ENCODE results near the gene BEND2. TPM values are rescaled to one million over a fixed set of nuclear protein-coding genes. Genes with fewer than 3 reads are reported as not detected.

The BEND2 gene
- polyA plus RNA-seq, 1 of the 3 experiments (the other 2 are of a cell fraction) = not detected

- Histone ChIP-seq H3K36me3 (replicated peaks in 1 of 2; ENCODE audit: control insufficient read depth in 1 of 2, insufficient read depth in 2 of 2, low read length in 1 of 2) (no peaks in the 10 kb centered on the region), H4K20me1 (ENCODE audit: insufficient read depth) (no peaks in the 10 kb centered on the region), H3K9ac (no peak overlapping the region), H2AFZ (ENCODE audit: low read depth) (no peak overlapping the region), H3F3A (replicated peaks; ENCODE audit: insufficient read depth) (no peaks in the 10 kb centered on the region), H3K4me1 (ENCODE audit: control insufficient read depth in 1 of 2, insufficient read depth in 2 of 2, low read depth in 1 of 2, low read length in 1 of 2) (no peaks in the 10 kb centered on the region), H3K4me2 (no peak overlapping the region), H3K4me3 (ENCODE audit: low read depth in 2 of 2, low read length in 1 of 2) (no peak overlapping the region), H3K9me2 (no peaks in the 10 kb centered on the region), H3K27ac (ENCODE audit: low read depth in 2 of 2, low read length in 1 of 2) (no peak overlapping the region), H3K27me3 (ENCODE audit: insufficient read depth) (no peaks in the 10 kb centered on the region), H3K79me2 (ENCODE audit: insufficient read depth) (no peaks in the 10 kb centered on the region), H3K9me3 (no peaks in the 10 kb centered on the region)
- 50% methylated on average over 14 of the region's 14 CpGs for WGBS (ENCODE audit: low lambda C conversion rate)
- TF ChIP-seq REST (IDR thresholded peaks at IDR 0.05; ENCODE audit: low read depth, low read length) = no peak
- no peak for TF ChIP-seq MEF2A (IDR thresholded peaks at IDR 0.05; ENCODE audit: borderline replicate concordance, low read depth)
- TF ChIP-seq FOSL2 (IDR thresholded peaks at IDR 0.05; ENCODE audit: borderline replicate concordance, low read depth) = no peak
- DNase-seq = no peak
- ChIA-PET POLR2A (no interaction called here), CTCF (no interaction called here)
Measured at GRCh38 chrX:18228069-18228468, 7.4 kb upstream of the BEND2 start.

- Histone ChIP-seq H3K27me3 (ENCODE audit: insufficient read depth) (no peaks in the 10 kb centered on the region), H3F3A (replicated peaks; ENCODE audit: insufficient read depth) (no peaks in the 10 kb centered on the region), H3K27ac (ENCODE audit: low read depth in 2 of 2, low read length in 1 of 2) (no peak overlapping the region), H3K4me2 (no peak overlapping the region), H4K20me1 (ENCODE audit: insufficient read depth) (no peaks in the 10 kb centered on the region), H3K4me3 (ENCODE audit: low read depth in 2 of 2, low read length in 1 of 2) (no peak overlapping the region), H3K79me2 (ENCODE audit: insufficient read depth) (no peaks in the 10 kb centered on the region), H3K9me2 (no peaks in the 10 kb centered on the region), H3K4me1 (ENCODE audit: control insufficient read depth in 1 of 2, insufficient read depth in 2 of 2, low read depth in 1 of 2, low read length in 1 of 2) (no peaks in the 10 kb centered on the region), H2AFZ (ENCODE audit: low read depth) (no peak overlapping the region), H3K9ac (no peak overlapping the region), H3K9me3 (no peaks in the 10 kb centered on the region), H3K36me3 (replicated peaks in 1 of 2; ENCODE audit: control insufficient read depth in 1 of 2, insufficient read depth in 2 of 2, low read length in 1 of 2) (no peaks in the 10 kb centered on the region)
- CTCF ChIA-PET = no interaction called here
- POLR2A ChIA-PET = no interaction called here
- WGBS (ENCODE audit: low lambda C conversion rate) = 36% methylated on average over 7 of the region's 7 CpGs
- no peak for DNase-seq
- TF ChIP-seq SIN3A (IDR thresholded peaks at IDR 0.05; ENCODE audit: borderline replicate concordance, low read depth, low read length) (no peak), YY1 (IDR thresholded peaks at IDR 0.05; ENCODE audit: low read depth) (no peak), CHD2 (IDR thresholded peaks at IDR 0.05; ENCODE audit: low read length, partially characterized antibody) (no peak), RFX5 (IDR thresholded peaks at IDR 0.05; ENCODE audit: low read length) (no peak), EZH2phosphoT487 (IDR thresholded peaks at IDR 0.05; ENCODE audit: borderline replicate concordance, low read depth) (no peak), JUND (IDR thresholded peaks at IDR 0.05) (no peak), GATA2 (CRISPR knock-in tag; IDR thresholded peaks at IDR 0.05) (no peak), ELF1 (IDR thresholded peaks at IDR 0.05) (no peak), RAD21 (IDR thresholded peaks at IDR 0.05; ENCODE audit: low read length) (no peak), USF1 (IDR thresholded peaks at IDR 0.05; ENCODE audit: borderline replicate concordance, low read depth) (no peak), FOXM1 (IDR thresholded peaks at IDR 0.05; ENCODE audit: low read depth) (no peak), POLR2AphosphoS5 (IDR thresholded peaks at IDR 0.05; ENCODE audit: low read depth, low read length) (no peak), TAF1 (IDR thresholded peaks at IDR 0.05; ENCODE audit: borderline replicate concordance, low read depth, low read length) (no peak), EP300 (IDR thresholded peaks at IDR 0.05; ENCODE audit: borderline replicate concordance in 1 of 2, low read depth in 1 of 2, low read length in 1 of 2) (no peak), RXRA (IDR thresholded peaks at IDR 0.05; ENCODE audit: borderline replicate concordance, low read depth) (no peak), FOXJ3 (CRISPR knock-in tag; IDR thresholded peaks at IDR 0.05) (no peak), PBX3 (IDR thresholded peaks at IDR 0.05) (no peak), MXI1 (IDR thresholded peaks at IDR 0.05; ENCODE audit: low read depth, low read length) (no peak), GABPA (IDR thresholded peaks at IDR 0.05; ENCODE audit: low read depth) (no peak)
Measured at GRCh38 chrX:18227458-18227857, 6.8 kb upstream of the BEND2 start.

Measured in SK-N-SH (cell line).